ENCODE measurements around the gene SNUPN.

SNUPN gene

GRCh38 chr15:75625542-75626347 is at the start of gene SNUPN:
Gene SNUPN, minus strand, starts transcription at chr15:75625725. Its CDS starts 4,674 bp downstream, at chr15:75621051.
- DNase-seq (ENCODE audit: low read depth, low spot score) = peak; percentile 58
- Histone ChIP-seq H3K9me3 (ENCODE audit: low read depth, low read length) (no peaks in the 10 kb centered on the region), H3K36me3 (ENCODE audit: insufficient read depth, low read length) (no peaks in the 10 kb centered on the region), H3K9ac (ENCODE audit: insufficient read length) (peak within 1 kb of the TSS; percentile 94), H3K4me3 (peak within 1 kb of the TSS; percentile 94), H3K27ac (peak within 1 kb of the TSS; percentile 92)
- TF ChIP-seq EZH2 (IDR thresholded peaks at IDR 0.05) (no peak), POLR2AphosphoS5 (IDR thresholded peaks at IDR 0.05; ENCODE audit: borderline replicate concordance, low read depth, low read length) (peak; percentile 94)

DNA sequence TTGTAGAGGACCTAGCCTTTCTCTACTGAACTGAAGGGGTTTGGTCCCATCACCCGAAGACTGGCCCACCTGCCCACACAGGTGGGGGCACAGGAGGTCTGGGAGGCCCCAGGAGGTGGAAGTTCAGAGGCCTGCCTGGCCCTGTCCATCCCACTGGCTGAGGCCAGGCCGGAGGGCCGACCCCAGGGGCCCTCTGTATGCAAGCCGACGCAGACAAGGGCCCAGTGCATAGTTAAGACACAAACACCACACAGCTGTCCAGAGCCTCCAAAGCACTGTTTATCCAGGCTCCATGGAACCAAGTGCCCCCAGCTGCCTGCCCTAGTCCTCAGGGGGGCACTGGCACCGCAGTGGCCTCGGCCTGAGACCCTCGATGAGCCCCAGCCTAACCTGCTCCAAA is 48.8 kb upstream of the SNUPN start:
- no peak for TF ChIP-seq FOXP2 (optimal IDR thresholded peaks at IDR 0.05; ENCODE audit: control extremely low read depth, extremely low read length, insufficient read depth)
- TF ChIP-seq POLR2AphosphoS5 (IDR thresholded peaks at IDR 0.05; ENCODE audit: borderline replicate concordance, low read depth, low read length) = no peak
- no peak for TF ChIP-seq EZH2 (IDR thresholded peaks at IDR 0.05)
- no peak overlapping the region for H3K9ac ChIP-seq (ENCODE audit: insufficient read length)
- no peak overlapping the region for H3K4me3 ChIP-seq
- no peak for DNase-seq (ENCODE audit: low read depth, low spot score)
- no peaks in the 10 kb centered on the region for H3K36me3 ChIP-seq (ENCODE audit: insufficient read depth, low read length)
- H3K9me3 ChIP-seq (ENCODE audit: low read depth, low read length) = no peaks in the 10 kb centered on the region
- no peak overlapping the region for H3K27ac ChIP-seq

GRCh38 chr15:75673426-75674235 is 48.1 kb upstream of the SNUPN start:
- no peaks in the 10 kb centered on the region for H3K9me3 ChIP-seq (ENCODE audit: low read depth, low read length)
- no peak for TF ChIP-seq FOXP2 (optimal IDR thresholded peaks at IDR 0.05; ENCODE audit: control extremely low read depth, extremely low read length, insufficient read depth)
- no peak for TF ChIP-seq POLR2AphosphoS5 (IDR thresholded peaks at IDR 0.05; ENCODE audit: borderline replicate concordance, low read depth, low read length)
- TF ChIP-seq EZH2 (IDR thresholded peaks at IDR 0.05) = no peak
- H3K4me3 ChIP-seq = no peak overlapping the region
- no peak for DNase-seq (ENCODE audit: low read depth, low spot score)
- no peak overlapping the region for H3K9ac ChIP-seq (ENCODE audit: insufficient read length)
- peak overlapping the region; percentile 73 for H3K27ac ChIP-seq
- H3K36me3 ChIP-seq (ENCODE audit: insufficient read depth, low read length) = no peaks in the 10 kb centered on the region

GRCh38 chr15:75672646-75673425 is 47.3 kb upstream of the SNUPN start:
- Histone ChIP-seq H3K9ac (ENCODE audit: insufficient read length) (no peak overlapping the region), H3K27ac (peak overlapping the region; percentile 73)

GRCh38 chr15:75671730-75672602 is 46.4 kb upstream of the SNUPN start:
- 0 out of 2 replicates have a peak overlapping the region, but pooled peaks have one; percentile 32 for H3K4me3 ChIP-seq
- H3K9ac ChIP-seq (ENCODE audit: insufficient read length) = no peak overlapping the region

More at GRCh38 chr15:75672646-75673425, 47.3 kb upstream of the SNUPN start:
- Histone ChIP-seq H3K36me3 (ENCODE audit: insufficient read depth, low read length) (no peaks in the 10 kb centered on the region), H3K9me3 (ENCODE audit: low read depth, low read length) (no peaks in the 10 kb centered on the region), H3K4me3 (peak overlapping the region; percentile 32; the same call in 1 of the 2 replicates)
- DNase-seq (ENCODE audit: low read depth, low spot score) = no peak
- TF ChIP-seq POLR2AphosphoS5 (IDR thresholded peaks at IDR 0.05; ENCODE audit: borderline replicate concordance, low read depth, low read length) = no peak

GRCh38 chr15:75669879-75670212 is 44.3 kb upstream of the SNUPN start:
- DNase-seq (ENCODE audit: low read depth, low spot score) = no peak
- Histone ChIP-seq H3K36me3 (ENCODE audit: insufficient read depth, low read length) (no peaks in the 10 kb centered on the region), H3K27ac (no peak overlapping the region), H3K9me3 (ENCODE audit: low read depth, low read length) (no peaks in the 10 kb centered on the region), H3K9ac (ENCODE audit: insufficient read length) (no peak overlapping the region), H3K4me3 (no peak overlapping the region)
- TF ChIP-seq EZH2 (IDR thresholded peaks at IDR 0.05) (no peak), FOXP2 (optimal IDR thresholded peaks at IDR 0.05; ENCODE audit: control extremely low read depth, extremely low read length, insufficient read depth) (no peak), POLR2AphosphoS5 (IDR thresholded peaks at IDR 0.05; ENCODE audit: borderline replicate concordance, low read depth, low read length) (no peak)

More at GRCh38 chr15:75671730-75672602, 46.4 kb upstream of the SNUPN start:
- H3K27ac ChIP-seq = 0 out of 2 replicates have a peak overlapping the region, but pooled peaks have one; percentile 73
- H3K9me3 ChIP-seq (ENCODE audit: low read depth, low read length) = no peaks in the 10 kb centered on the region
- no peak for DNase-seq (ENCODE audit: low read depth, low spot score)
- no peaks in the 10 kb centered on the region for H3K36me3 ChIP-seq (ENCODE audit: insufficient read depth, low read length)
- TF ChIP-seq EZH2 (IDR thresholded peaks at IDR 0.05) (no peak), FOXP2 (optimal IDR thresholded peaks at IDR 0.05; ENCODE audit: control extremely low read depth, extremely low read length, insufficient read depth) (no peak), POLR2AphosphoS5 (IDR thresholded peaks at IDR 0.05; ENCODE audit: borderline replicate concordance, low read depth, low read length) (no peak)

DNA sequence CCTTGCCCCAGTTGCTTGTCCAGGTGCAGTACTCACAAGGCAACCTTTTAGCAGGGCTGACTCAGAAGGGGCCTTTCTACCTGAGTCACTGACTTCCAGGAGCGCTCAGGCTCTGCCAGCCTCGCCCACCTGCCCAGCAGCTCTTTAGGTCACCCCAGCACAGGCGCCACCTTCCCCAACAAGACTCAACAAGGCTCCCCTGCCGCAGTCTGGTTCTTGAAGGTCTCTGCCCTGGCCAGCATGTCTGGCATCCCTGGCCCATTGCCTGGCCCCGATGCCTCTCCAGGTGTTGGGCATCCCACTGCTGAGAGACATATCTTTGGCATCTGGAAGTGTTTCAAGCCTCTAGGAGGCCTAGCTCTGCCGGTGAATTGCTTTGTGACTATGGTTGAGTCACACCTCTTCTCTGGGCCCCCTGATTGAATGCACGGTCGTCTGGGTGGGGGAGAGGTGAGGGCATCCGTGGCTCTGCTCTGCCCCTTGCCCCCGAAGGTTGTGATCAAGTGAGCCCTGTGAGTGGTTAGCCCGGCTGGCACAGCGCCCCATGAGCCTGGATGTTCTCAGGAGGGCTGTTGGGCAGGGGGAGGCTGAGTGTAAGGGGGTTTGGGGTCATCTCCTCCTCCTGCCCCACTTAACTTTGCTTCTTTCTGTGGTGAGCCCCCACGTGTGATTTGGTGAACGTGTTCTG is 43.8 kb upstream of the SNUPN start:
- TF ChIP-seq POLR2AphosphoS5 (IDR thresholded peaks at IDR 0.05; ENCODE audit: borderline replicate concordance, low read depth, low read length) (no peak), FOXP2 (optimal IDR thresholded peaks at IDR 0.05; ENCODE audit: control extremely low read depth, extremely low read length, insufficient read depth) (no peak), EZH2 (IDR thresholded peaks at IDR 0.05) (no peak)
- Histone ChIP-seq H3K9ac (ENCODE audit: insufficient read length) (no peak overlapping the region), H3K9me3 (ENCODE audit: low read depth, low read length) (no peaks in the 10 kb centered on the region), H3K27ac (no peak overlapping the region), H3K4me3 (no peak overlapping the region), H3K36me3 (ENCODE audit: insufficient read depth, low read length) (no peaks in the 10 kb centered on the region)
- DNase-seq (ENCODE audit: low read depth, low spot score) = no peak
